Urothelium cell line (cell line): ENCODE data around the gene NUP93.
"Not testable (repeated sequence)": the region's sequence is repeated elsewhere in the genome, so short reads cannot be mapped to it uniquely, and the experiment has no call there.

ENCODE experiments used
- DNase-seq: peaks from one replicate; pipeline ENCODE4 v3.0.0; 2011; ENCODE audit warnings: low spot score, mixed read lengths
- FAIRE-seq: peaks from 2 replicates; lab custom pipeline; 2011; peaks lifted over from hg19 to GRCh38; lab: Jason Lieb, UNC

NUP93 gene

GRCh38 chr16:56884929-56885328, 155.0 kb downstream of the NUP93 start:
- DNase-seq, FAIRE-seq: not testable (repeated sequence)

GRCh38 chr16:56885446-56886162, 155.7 kb downstream of the NUP93 start:
- FAIRE-seq (no peak), DNase-seq (no peak)

- DNase-seq (no peak), FAIRE-seq (no peak)
Measured at GRCh38 chr16:56886296-56886695, 156.4 kb downstream of the NUP93 start.

- FAIRE-seq, result no peak
- DNase-seq, result no peak
Measured at GRCh38 chr16:56886826-56887225, 156.9 kb downstream of the NUP93 start.

- FAIRE-seq (no peak), DNase-seq (no peak)
Measured at GRCh38 chr16:56888806-56889205, 158.9 kb downstream of the NUP93 start.

GRCh38 chr16:56889206-56889605, 159.3 kb downstream of the NUP93 start:
- no peak for FAIRE-seq
- no peak for DNase-seq

- DNase-seq (no peak), FAIRE-seq (no peak)
Measured at GRCh38 chr16:56891685-56892084, 161.8 kb downstream of the NUP93 start.

- FAIRE-seq (no peak), DNase-seq (no peak)
Measured at GRCh38 chr16:56892705-56893104, 162.8 kb downstream of the NUP93 start.

GRCh38 chr16:56894331-56894917, 164.5 kb downstream of the NUP93 start:
- no peak for DNase-seq
- FAIRE-seq, result no peak

GRCh38 chr16:56895813-56896212, 165.9 kb downstream of the NUP93 start:
- FAIRE-seq (no peak), DNase-seq (no peak)

- DNase-seq (no peak), FAIRE-seq (no peak)
Measured at GRCh38 chr16:56896244-56896643, 166.3 kb downstream of the NUP93 start.

- no peak for DNase-seq
- FAIRE-seq, result no peak
Measured at GRCh38 chr16:56897026-56897799, 167.3 kb downstream of the NUP93 start.

- DNase-seq (no peak), FAIRE-seq (no peak)
Measured at GRCh38 chr16:56898847-56899246, 168.9 kb downstream of the NUP93 start.
